ENCODE data around the gene MICB.

- TF ChIP-seq ZNF580 (tag by site-specific recombination; IDR thresholded peaks at IDR 0.05) (no peak), ZNF391 (tag by site-specific recombination; IDR thresholded peaks at IDR 0.05; ENCODE audit: borderline replicate concordance, low read depth) (no peak), CTCF (tag by site-specific recombination; IDR thresholded peaks at IDR 0.05) (no peak), KLF9 (tag by site-specific recombination; IDR thresholded peaks at IDR 0.05; ENCODE audit: low read depth) (peak; percentile 41; the same call in 1 of the 2 replicates), ZNF138 (tag by site-specific recombination; IDR thresholded peaks at IDR 0.05; ENCODE audit: borderline replicate concordance) (no peak), ZNF76 (tag by site-specific recombination; IDR thresholded peaks at IDR 0.05; ENCODE audit: borderline replicate concordance, low read depth) (no peak), ZBTB7A (tag by site-specific recombination; IDR thresholded peaks at IDR 0.05; ENCODE audit: low read depth) (no peak), YY1 (tag by site-specific recombination; IDR thresholded peaks at IDR 0.05) (no peak), PRDM4 (tag by site-specific recombination; IDR thresholded peaks at IDR 0.05) (no peak), ZBTB21 (tag by site-specific recombination; IDR thresholded peaks at IDR 0.05) (no peak), ZNF37A (tag by site-specific recombination; IDR thresholded peaks at IDR 0.05) (no peak), ZNF274 (IDR thresholded peaks at IDR 0.05; ENCODE audit: low read length) (no peak), ZNF274 (tag by site-specific recombination; IDR thresholded peaks at IDR 0.05; ENCODE audit: borderline replicate concordance) (no peak)
Measured at GRCh38 chr6:31541059-31541657, 43.2 kb downstream of the MICB start.
